GM21367 (cell line): ENCODE data around the gene LMX1A.

Experiments
- ATAC-seq: cut with Tn5 transposase; IDR thresholded peaks from one replicate; pipeline ENCODE4 v1.9.1; 2021; ENCODE audit not compliant: unreplicated experiment

The LMX1A gene

DNA sequence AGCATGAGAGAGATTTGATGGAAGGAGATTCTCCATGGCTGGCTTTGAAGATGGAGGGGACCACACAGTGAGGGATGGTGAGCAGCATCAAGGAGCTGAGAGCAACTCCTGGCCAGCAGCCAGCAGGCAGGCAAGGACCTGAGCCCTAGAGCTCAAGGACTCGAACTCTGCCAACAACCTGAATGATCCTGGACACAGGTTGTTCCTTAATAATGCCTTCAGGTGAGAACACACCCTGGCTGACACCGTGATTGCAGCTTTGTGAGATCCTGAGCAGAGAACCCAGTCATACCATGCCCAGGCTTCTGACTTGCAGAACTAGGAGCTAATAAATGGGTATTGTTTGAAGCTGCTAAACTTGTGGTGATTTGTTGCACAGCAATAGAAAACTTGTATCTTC lies 183.1 kb downstream of the LMX1A start:
- ATAC-seq = no peak

DNA sequence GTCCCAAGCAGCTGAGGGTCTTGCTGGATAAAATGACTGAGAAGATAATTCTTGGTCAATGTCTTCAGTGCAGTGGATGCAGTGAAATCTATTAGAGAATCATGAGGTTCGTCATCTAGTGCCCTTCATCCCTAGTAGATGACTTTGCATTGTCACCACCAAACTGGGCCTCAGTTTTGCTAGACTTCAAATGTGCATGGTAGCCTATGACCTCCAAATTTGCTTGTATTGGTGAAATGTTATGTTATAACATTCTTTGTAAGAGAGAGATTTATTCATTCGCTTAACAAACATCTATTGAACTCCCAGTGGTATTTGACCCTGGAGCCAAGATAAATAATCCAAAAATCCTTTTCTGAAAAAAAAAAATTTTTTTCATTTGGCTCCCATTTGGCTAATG lies 183.8 kb downstream of the LMX1A start:
- ATAC-seq = no peak

DNA sequence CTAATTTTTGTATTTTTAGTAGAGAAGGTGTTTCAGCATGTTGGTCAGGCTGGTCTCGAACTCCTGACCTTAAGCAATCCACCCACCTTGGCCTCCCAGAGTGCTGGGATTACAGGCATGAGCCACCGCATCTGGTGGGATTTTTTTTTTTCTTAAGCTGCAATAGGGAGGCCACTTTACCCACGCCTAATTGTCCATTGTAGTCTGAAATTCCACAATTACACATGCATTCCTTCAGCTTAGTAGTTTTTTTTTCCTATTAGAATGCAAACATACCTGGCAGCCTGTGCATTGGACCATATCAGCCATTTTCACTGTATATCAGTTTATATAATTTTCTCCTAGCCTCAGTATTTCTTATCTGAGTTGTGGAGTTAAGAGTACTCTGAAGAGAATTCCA lies 186.8 kb downstream of the LMX1A start:
- ATAC-seq = no peak

DNA sequence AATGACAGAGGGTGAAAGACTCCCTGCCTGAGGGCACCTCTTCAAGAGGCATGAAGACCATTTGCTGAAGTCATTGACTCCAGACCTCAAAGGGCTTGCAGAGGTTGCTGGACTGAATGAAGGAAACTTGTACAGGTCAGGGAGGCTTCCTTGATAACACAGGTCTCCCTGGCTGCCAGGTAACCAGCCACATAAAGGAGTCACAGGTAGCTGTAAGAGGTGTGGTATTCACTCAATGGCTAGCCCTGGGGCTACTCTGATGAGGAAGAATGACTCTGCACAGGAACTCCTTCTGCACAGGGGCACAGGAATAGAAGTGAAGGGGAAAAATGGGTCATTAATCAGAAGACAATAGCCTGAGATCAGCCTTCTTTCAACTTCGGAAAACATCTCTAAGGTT lies 187.5 kb downstream of the LMX1A start:
- ATAC-seq = no peak

DNA sequence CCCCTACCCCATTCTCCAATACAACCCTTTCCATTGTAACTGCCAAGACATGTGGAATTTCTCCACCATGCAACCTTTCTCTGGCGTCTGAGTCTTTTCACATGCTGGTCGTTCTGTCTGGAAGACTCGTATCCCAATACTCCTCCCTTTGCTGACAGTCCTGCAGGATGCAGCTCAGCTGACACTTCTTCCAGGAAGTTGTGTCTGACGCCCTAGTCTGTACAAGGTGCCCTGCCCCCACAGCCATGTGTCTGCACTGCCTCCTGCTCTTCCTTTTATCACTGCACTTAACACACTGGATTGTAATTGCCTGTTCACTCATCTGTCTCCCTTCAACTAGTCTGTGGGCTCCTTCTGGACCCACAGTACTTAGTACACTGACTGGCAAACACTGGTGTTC lies 188.0 kb downstream of the LMX1A start:
- ATAC-seq = no peak

DNA sequence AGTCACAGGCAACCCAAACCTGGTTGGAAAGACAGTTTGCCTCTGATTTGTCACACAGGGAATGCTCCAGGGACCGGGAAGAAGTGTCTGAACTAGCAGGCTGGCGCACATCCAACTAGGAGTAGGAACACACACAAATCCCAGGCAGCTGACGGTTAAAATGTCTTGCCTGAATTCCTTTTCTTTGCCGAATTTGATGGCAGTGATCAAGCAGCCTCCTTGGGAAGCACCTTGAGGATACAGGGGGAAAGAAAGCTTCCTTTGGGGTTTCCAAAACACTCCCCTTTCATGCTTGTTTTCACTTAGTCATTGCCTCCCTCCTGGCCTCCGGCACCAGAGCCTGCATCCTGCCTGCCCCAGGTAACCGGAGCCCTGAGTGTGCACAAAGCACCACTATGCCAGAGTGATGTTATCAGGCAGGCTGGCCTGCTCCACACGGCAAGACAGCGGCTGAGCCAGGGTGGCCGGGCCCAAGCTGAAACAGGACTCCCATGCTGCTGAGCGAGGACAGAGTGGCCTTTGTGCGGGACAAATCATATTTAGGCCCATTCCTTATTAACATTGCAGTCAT lies 193.8 kb downstream of the LMX1A start:
- no peak for ATAC-seq

DNA sequence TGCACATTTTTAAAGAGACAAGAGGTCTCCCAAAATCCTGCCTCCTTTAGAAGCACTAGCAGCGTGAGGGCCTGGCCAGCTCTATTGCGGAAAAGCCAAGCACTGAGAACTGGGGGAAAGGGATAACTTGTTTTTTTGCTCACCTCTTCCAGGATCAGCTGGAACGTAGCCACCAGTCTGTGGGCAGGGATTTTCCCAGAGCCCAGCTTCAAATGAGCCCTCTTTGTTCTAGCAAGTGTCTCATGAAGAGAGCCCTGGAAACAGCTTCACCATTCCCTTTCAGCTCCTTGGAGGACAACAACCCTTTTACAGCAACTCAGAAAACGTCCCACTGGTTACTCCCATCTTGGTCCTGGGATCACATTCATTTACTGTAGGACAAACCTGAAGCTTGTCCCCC lies 195.4 kb downstream of the LMX1A start:
- ATAC-seq = no peak

DNA sequence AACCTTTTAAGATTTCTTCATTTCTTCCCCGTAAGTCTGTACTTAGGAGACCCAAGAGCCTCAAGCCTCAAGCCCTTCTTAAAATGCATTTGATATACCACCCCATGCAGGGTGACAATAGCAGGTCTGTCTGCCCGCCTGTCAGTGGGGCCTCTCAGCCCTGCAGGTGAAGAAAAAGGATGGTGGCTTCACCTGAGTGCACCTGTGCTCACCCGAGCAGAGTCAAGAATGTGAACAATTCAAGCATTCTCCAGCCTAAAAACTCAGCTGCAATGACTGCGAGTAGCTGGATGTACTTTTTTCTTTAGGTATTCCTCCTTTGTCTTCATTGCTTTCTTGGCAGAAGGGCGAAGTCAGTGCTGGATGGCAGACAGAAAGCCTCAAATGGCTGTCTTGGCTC lies 203.3 kb downstream of the LMX1A start:
- no peak for ATAC-seq

DNA sequence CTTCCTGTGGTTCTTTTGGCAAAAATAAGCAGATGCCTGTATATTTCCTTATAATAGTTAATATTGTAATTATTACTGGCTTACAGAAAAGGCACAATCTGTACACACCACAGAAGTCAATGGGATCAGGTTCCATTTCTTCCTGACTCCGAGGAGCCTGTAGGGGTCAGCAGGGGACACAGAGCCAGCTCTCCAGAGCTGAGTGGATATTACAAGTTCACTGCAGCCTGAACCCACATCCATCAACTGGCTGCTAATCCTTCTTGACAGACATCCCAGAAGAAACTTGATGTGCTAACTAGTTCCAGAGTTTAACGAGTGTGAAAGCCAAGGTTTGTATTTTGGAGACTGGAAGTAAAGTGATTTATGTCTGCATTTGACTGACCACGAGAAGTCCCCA lies 203.8 kb downstream of the LMX1A start:
- ATAC-seq = no peak

DNA sequence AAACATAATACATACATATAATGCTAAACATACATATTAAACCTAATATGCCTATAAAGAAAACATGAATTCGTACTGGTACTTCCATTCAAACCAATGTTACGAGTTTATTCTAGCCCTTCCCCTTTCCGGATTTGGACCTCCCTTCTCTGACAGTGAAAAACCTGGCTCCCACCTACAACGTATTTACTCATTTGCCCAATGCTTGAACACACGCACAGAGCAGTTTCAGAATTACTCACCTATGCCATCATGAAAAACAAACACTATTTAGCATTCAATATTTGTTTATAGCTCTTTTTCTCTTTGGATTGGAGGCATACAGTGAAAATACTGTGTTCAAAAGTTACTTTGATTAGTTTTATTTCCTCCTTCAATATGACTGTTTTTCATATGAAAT lies 204.4 kb downstream of the LMX1A start:
- ATAC-seq = no peak
